Right kidney (tissue), 1 donor: Measurements from ENCODE around the gene TKFC.

Experiments
- DNase-seq: peaks from one replicate; pipeline ENCODE4 v3.0.0-alpha.2; 2016

The TKFC gene

DNA sequence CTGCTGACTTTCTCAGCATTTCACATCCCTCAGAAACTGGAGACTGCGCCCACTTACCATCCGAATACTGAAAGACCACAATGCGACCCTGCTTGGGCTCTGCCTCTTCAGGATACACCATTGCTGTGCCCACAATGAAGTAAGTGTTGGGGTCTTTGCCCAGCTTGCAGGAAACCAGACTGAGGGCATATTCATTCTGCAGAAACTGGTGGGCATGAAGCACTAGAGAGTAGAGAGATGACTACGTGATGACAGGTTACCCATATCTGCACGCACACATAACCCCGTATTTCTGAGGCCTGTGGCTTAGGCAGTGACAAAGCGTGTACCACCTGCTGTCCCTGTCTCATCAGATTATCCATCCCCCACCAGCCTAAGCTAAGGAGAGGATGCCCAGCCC is 23.3 kb upstream of the TKFC start:
- no peak for DNase-seq

DNA sequence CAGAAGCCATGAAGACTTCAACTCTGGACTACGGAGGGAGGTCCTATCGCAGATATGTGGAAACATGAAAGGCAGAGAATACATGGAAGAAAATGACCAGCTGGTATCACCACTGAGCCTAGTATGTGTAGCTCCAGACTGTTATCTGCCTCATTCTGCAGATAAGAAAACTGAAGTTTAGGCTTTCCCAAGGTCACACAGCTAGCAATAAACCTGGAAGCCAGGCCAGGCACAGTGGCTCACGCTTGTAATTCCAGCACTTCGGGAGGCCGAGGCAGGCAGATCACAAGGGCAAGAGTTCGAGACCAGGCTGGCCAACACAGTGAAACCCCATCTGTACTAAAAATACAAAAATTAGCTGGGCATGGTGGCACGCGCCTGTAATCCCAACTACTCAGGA is 22.3 kb upstream of the TKFC start:
- DNase-seq, result no peak

DNA sequence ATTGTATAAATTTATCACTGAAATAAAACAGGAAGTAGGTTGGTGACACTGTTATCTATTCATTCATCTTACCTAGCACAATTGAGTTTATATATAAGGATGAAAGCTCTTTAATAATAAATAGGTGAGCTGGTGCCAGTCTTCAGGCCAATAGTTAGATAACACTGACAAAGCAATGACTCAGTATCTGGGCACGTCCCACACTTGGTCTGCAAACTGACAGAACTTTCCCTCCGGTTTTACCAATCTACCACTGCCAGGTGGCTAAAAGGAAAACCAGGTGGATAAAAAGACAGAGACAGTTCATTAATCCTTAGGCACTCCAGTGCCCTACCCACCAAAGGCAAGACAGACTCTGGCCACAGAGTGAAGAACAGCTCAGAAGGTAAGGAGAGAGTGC is 17.8 kb upstream of the TKFC start:
- no peak for DNase-seq

DNA sequence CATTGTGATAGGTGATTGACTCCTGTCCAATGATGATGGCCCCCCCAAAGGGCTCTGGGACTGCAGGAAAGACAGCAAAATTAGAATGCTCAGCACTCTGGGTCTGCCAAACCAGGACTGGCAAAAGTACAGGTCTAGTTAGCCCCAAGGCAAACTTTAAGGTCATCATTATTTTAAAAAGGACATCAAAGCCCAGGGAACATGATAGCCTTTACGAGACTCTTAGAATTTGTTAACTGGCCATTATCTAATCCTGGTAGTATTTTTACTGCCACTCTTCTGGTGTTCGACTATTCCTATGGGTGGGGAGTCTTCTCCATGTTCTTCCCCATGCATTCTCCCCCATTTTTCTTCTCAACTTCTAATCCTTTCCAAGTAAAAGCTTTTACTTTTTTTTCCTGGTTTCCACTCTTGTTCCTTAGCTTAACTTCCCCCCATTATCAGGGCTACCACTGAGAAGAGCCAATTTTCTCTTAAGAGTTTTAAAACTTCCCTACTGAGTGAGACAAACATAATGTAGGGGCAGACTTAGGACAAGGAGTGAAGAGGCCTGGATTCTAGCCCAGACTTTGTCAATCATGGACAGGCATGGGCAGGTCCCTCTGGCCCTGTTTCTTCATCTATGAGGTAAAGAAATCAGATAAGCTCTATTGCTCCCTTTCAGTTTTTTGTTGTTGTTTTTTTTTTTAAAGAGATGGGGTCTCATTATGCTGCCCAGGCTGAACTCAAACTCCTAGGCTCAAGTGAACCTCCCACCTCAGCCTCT is 7.2 kb upstream of the TKFC start:
- no peak for DNase-seq

DNA sequence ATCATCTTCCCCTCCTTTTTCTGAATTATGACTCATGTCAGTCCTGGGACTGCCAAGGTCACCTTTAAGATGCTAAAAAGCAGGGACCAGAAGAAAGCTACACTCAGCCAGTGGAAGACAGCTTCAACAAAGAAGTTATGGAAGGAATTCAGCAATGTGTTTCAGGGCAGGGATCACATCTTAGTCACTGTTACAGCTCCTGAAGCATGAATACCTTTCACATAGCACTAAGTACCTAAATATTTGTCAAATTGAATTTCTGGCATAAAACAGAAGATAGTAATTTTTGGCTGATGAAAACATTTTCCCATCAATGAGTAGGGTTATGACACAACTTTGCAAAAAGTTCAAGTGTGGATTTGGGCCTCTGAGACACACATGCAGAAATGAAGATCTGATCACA is 5.4 kb upstream of the TKFC start:
- DNase-seq, result no peak

DNA sequence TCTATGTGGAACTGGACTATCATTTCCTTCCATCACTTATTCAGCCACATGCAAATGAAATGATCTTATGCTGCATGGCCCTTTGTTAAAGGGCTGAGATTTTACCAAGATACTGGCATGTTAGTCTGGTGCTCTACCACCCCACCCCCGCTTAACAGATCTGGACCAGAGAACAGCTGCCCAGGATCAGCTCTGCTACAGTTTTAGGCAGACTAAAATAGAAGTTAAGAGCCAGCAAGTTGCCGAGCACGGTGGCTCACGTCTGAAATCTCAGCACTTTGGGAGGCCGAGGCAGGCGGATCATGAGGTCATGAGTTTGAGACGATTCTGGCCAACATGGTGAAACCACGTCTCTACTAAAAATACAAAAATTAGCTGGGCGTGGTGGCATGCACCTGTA is 4.7 kb upstream of the TKFC start:
- no peak for DNase-seq

DNA sequence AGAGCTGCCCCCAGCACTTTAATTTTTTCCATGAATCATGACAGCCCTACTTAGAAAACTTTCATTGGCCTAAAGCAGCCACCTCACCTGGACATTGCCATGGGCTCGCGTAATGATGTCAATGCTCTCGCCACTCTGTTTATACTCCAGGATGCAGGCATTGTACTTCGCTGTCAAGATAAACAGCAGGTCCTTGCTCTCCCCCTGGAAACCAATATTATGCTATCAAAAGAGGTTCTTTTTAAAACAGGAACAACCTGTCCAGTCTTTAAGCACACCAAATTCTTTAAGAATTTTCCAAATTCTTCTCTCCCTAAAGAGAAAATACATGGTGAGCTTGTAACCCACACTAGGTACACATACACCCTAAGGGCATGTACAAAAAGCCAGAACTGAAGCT is 3.2 kb upstream of the TKFC start:
- DNase-seq, result no peak

DNA sequence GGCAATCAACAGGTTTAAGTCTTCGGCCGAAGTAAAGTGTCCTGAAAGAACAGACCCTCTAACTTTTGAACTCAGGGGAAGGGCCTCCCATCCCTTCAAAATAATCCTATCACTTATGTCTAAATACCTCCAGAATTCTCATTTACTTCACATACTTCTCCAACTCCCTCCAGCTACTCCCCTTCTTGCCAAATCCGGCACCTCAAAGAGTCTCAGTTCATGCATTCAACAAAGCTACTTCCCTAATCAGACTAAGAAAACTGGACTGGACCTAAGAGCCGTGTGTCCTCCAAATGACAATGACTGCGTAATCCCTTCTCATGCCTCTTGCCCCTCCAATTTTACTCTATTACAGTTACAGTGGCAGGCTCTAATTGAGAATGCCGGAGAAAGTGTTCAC is 1.4 kb upstream of the TKFC start:
- no peak for DNase-seq

DNA sequence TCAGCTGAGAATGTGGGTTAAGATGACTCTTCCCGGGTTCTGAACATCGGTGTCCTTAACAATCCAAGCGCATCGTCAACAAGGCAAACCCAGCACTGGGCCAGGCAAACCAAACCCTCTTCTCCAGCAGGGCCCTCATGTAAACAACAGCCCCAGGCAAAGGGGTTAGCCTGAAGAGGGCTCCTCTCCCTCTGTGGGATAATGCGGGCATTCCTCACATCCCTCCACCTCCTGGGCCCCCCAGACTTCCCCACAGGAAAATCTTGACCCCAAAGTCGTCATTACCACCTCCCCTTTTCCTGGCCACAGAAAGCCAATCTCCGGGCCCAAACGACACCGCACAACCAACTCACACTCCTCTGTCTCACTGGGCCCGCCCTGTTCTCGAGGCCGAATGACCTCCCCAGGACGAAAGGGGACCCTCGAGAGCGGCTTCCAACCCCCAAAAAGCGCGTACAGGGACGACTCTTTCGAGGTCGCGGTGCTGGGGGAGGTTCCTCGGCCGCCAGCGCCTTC is 689 bp upstream of the TKFC start:
- no peak for DNase-seq

GRCh38 chr11:61333550-61334433 is 764 bp downstream of the TKFC start:
- DNase-seq, result no peak

DNA sequence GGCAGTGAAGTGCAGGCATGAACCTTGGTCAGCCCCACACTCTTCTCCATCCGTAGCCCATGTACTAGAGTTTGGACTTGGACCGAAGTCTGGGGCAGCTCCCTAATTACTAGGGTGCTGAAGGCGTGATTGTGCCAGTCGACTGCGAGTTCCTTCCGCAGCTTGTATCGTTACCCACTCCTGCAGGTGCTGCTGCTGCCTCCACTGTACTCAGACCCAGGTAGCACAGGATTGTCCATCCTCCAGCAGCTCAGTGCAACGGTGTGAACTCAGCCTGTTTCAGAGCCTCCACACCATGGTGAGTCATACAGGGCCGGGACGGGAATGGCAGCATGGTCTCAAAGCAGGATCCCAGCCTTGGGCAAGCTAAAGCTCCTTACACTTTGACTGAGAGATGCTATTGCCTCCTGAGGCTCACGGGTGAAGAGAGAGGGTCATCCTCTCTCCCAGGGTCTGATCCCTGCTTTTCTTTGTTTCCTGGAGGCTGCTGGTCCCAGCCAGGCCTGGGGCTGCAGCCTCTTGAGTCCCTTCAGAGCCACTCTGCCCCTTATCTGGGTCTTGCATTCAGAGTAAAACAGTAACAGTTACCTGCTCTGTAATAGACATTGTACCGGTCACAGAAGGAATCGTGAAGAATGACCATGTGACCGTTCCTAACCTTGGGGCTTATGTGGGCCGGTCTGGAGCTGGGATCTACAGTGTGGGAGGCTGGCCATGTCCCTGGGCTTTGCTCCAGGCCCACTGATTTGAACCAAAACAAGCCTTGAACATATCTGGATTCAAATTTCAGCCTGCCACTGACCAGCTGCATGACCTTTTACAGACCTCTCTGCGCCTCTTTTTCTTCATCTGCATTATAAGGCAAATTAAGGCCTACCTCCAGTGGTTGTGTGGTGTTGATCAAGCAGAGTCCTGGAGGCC is 1.7 kb downstream of the TKFC start:
- no peak for DNase-seq

- DNase-seq, result no peak
Measured at GRCh38 chr11:61335355-61335710, 2.3 kb downstream of the TKFC start.

DNA sequence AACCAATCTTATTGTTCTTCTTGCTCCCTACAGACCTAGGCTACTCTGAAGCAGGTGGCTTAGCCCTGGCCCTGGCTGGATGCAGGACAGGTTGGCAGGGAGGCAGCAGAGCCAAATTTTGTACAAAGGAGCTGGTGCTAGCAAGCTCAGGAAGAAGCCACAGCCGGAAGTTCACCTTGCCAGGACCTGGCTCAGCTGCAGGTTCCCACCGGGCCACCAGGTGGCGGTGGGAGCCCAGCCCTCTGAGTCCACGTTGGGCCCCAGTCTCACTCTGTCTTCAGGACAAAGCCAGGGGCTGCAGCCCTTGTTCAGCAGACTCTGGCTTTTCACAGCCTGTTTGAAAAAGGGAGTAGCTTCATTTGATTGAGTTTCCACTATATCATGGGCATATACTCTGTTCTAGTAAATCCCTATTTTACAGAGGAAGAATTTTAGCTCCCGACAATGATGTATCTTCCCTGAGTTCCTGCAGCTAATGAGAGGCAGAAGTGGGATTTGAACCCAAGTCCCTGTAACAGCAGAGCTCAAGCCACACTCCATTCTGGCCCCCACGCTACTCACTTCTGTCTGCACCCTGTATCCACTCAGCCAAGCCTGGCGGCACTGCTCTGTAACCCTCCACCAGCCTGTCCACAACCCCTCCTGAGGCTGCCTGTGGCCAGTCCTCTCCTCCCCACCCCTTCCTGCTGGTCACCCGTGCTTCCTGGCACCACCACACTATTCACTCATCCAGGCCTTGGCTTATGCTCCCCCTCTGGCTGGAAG is 3.3 kb downstream of the TKFC start:
- peak; percentile 67 for DNase-seq

DNA sequence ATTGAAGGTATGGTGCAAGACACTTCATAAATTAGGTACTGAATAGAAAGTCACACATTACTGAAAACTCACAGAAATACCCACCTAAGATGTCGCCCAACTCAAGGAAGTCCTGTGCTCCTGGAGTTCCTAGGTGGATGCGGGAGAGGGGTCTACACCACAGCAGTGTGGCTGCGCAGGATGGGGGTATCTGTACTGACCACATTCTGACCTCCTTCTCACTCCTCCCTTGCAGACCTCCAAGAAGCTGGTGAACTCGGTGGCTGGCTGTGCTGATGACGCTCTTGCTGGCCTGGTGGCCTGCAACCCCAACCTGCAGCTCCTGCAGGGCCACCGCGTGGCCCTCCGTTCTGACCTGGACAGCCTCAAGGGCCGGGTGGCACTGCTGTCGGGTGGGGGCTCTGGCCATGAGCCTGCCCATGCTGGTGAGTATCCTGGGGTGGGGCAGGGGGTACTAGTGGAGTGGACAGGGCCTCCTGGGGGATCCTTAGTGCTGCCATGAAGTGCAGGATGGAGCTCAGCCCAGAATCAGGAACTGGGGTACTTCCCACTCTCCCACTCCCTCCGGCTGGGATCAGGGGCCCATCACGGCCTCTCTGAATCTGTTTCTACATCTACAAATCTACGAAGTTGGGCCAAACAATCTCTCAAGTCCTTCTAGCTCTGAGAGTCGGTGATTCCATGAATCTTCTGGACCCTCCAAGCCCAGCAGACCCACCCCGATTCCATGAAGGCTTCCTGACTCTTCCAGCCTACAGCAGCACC is 4.9 kb downstream of the TKFC start:
- DNase-seq, result no peak

GRCh38 chr11:61338783-61339489 is 5.9 kb downstream of the TKFC start:
- DNase-seq, result no peak

DNA sequence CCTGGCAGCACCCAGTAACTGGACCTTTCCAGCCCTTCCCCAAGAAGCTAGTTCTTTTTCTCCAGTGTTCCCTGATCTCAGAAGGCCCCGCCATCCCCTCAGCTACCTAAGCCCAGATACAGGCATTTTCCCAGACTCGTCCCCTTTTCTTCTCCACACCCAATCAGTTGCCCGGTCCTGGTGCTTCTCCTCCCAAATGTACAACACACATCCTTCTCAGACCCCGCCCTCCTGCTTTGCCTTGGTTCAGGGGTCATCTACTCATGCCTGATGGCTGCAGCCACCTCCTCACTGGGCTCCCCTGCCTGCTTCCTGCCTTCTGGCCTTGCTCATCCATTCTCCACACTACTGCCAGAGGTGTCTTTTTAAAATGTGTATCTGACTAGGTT is 6.5 kb downstream of the TKFC start:
- no peak for DNase-seq

DNA sequence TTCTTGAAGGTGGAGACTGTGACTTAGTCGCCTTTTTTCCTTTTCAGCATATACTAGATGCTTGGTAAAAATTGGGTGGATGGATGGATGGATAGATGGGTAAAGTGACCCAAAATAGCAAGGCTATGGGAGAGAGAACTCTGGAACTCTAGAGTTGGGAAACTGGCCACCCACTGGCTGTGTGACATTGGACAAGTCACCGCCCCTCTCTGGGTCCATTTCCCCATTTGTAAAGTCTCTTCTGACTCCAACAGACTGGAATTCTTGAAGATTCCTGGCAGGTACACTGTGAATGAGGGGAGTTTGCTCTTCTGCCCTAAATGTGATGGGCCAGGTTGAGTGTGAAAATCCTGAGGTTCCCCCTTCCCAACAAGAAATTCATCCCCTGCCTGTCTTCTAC is 8.0 kb downstream of the TKFC start:
- no peak for DNase-seq

- no peak for DNase-seq
Measured at GRCh38 chr11:61341706-61342105, 8.7 kb downstream of the TKFC start.

DNA sequence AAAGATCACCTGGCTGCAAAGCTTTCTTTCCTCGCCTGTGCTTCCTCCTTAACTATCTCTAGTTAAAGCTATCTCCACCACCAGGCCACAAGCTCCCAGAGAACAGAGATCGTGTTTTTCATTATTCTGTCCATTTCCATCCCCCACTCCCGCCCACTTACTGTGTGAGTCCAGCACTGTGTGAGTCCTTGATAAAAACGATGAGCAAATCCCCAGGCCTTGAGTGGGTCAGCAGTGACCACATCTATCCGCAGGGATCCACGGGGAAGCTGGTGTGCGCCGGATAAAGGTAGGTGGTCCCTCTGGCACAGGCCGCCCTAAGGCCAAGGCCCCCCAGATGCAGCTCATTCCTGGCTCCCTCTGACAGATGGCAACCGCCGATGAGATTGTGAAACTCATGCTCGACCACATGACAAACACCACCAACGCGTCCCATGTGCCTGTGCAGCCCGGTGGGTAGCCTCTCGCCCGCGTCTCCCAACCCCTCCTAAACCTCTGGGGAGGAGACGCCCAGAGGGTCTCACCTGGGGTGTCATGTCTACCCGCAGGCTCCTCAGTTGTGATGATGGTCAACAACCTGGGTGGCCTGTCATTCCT is 9.3 kb downstream of the TKFC start:
- DNase-seq, result no peak
